GM23248 (cell line): ENCODE data around the gene RECQL5.

ENCODE experiments used
- EZH2 ChIP-seq: fragments of 200-600 bp; sonication (generic); IDR thresholded peaks from 2 replicates; pipeline ENCODE4 v1.6.1; 2018; ENCODE audit warnings: antibody characterized with exemption, mild to moderate bottlenecking; ENCODE audit not compliant: insufficient read depth, poor library complexity, severe bottlenecking
- EZH2phosphoT487 ChIP-seq: fragments of 200-600 bp; sonication (generic); IDR thresholded peaks from 2 replicates; pipeline ENCODE4 v1.6.1; 2018; ENCODE audit warnings: antibody characterized with exemption, moderate library complexity, mild to moderate bottlenecking, low read depth; ENCODE audit not compliant: insufficient read depth

GRCh38 chr17:75685499-75685898, 18.5 kb upstream of the RECQL5 start:
- no peak for TF ChIP-seq EZH2
- no peak for TF ChIP-seq EZH2phosphoT487
